ENCODE measurements around the gene BEND7.

The BEND7 gene

GRCh38 chr10:13528875-13529713 is at the start of gene BEND7:
BEND7 (minus strand) TSS chr10:13529014; CDS start chr10:13528533, 481 bp downstream.
- TF ChIP-seq CTCF (IDR thresholded peaks at IDR 0.05; ENCODE audit: borderline replicate concordance, insufficient read depth, low read depth, low read length): no peak
- H3K4me3 ChIP-seq (ENCODE audit: low read depth, low read length): no peak within 1 kb of the TSS

- TF ChIP-seq CTCF (IDR thresholded peaks at IDR 0.05; ENCODE audit: borderline replicate concordance, insufficient read depth, low read depth, low read length): no peak
- H3K4me3 ChIP-seq (ENCODE audit: low read depth, low read length): no peak overlapping the region
Observed at GRCh38 chr10:13573960-13574359, 45.1 kb upstream of the BEND7 start.

- no peak overlapping the region for H3K4me3 ChIP-seq (ENCODE audit: low read depth, low read length)
- TF ChIP-seq CTCF (IDR thresholded peaks at IDR 0.05; ENCODE audit: borderline replicate concordance, insufficient read depth, low read depth, low read length): no peak
Observed at GRCh38 chr10:13571541-13571940, 42.7 kb upstream of the BEND7 start.

GRCh38 chr10:13567030-13567429 is 38.2 kb upstream of the BEND7 start:
- TF ChIP-seq CTCF (IDR thresholded peaks at IDR 0.05; ENCODE audit: borderline replicate concordance, insufficient read depth, low read depth, low read length): no peak
- no peak overlapping the region for H3K4me3 ChIP-seq (ENCODE audit: low read depth, low read length)

- H3K4me3 ChIP-seq (ENCODE audit: low read depth, low read length): no peak overlapping the region
- no peak for TF ChIP-seq CTCF (IDR thresholded peaks at IDR 0.05; ENCODE audit: borderline replicate concordance, insufficient read depth, low read depth, low read length)
Observed at GRCh38 chr10:13564576-13564975, 35.8 kb upstream of the BEND7 start.

- H3K4me3 ChIP-seq (ENCODE audit: low read depth, low read length): no peak overlapping the region
- no peak for TF ChIP-seq CTCF (IDR thresholded peaks at IDR 0.05; ENCODE audit: borderline replicate concordance, insufficient read depth, low read depth, low read length)
Observed at GRCh38 chr10:13563481-13564445, 34.9 kb upstream of the BEND7 start.

Measured in GM12875 (cell line).